Measurements from ENCODE around the gene CIB4. TPM values are rescaled to one million over a fixed set of nuclear protein-coding genes. Genes with fewer than 3 reads are reported as not detected.

CIB4 gene
- total RNA-seq, 1 donor from 2014 or later = not detected

GRCh38 chr2:26654061-26654340, 12.8 kb upstream of the CIB4 start:
- H3K27me3 Mint-ChIP-seq (ENCODE audit: low read depth) = no peaks in the 10 kb centered on the region
- peaks cover 7% of the 10 kb centered on the region for H3K4me1 Mint-ChIP-seq
- TF ChIP-seq CTCF (conservative IDR thresholded peaks at IDR 0.05) = no peak
- no peak overlapping the region for H3K4me3 Mint-ChIP-seq
- DNase-seq (ENCODE audit: low read depth, low spot score) = no peak
- no peaks in the 10 kb centered on the region for H3K9me3 Mint-ChIP-seq
- no peaks in the 10 kb centered on the region for H3K36me3 Mint-ChIP-seq (ENCODE audit: low read depth)
- peak overlapping the region; percentile 27 for H3K27ac Mint-ChIP-seq (ENCODE audit: unreplicated experiment)

- DNase-seq (ENCODE audit: low read depth, low spot score) = no peak
- Mint-ChIP-seq H3K4me3 (no peak overlapping the region), H3K27ac (ENCODE audit: unreplicated experiment) (peak overlapping the region; percentile 28)
Observed at GRCh38 chr2:26653207-26654060, 12.3 kb upstream of the CIB4 start.

GRCh38 chr2:26652361-26653041, 11.3 kb upstream of the CIB4 start:
- Mint-ChIP-seq H3K4me1 (peaks cover 7% of the 10 kb centered on the region), H3K27ac (ENCODE audit: unreplicated experiment) (peak overlapping the region; percentile 3), H3K9me3 (no peaks in the 10 kb centered on the region), H3K27me3 (ENCODE audit: low read depth) (no peaks in the 10 kb centered on the region), H3K36me3 (ENCODE audit: low read depth) (no peaks in the 10 kb centered on the region), H3K4me3 (no peak overlapping the region)
- DNase-seq (ENCODE audit: low read depth, low spot score) = no peak
- no peak for TF ChIP-seq CTCF (conservative IDR thresholded peaks at IDR 0.05)

More at GRCh38 chr2:26653207-26654060, 12.3 kb upstream of the CIB4 start:
- no peak for TF ChIP-seq CTCF (conservative IDR thresholded peaks at IDR 0.05)
- Mint-ChIP-seq H3K36me3 (ENCODE audit: low read depth) (no peaks in the 10 kb centered on the region), H3K9me3 (no peaks in the 10 kb centered on the region), H3K27me3 (ENCODE audit: low read depth) (no peaks in the 10 kb centered on the region), H3K4me1 (peaks cover 7% of the 10 kb centered on the region)

- H3K4me3 Mint-ChIP-seq = no peak overlapping the region
- no peaks in the 10 kb centered on the region for H3K36me3 Mint-ChIP-seq (ENCODE audit: low read depth)
- no peak for DNase-seq (ENCODE audit: low read depth, low spot score)
- H3K4me1 Mint-ChIP-seq = peaks cover 13% of the 10 kb centered on the region
- no peak overlapping the region for H3K27ac Mint-ChIP-seq (ENCODE audit: unreplicated experiment)
- TF ChIP-seq CTCF (conservative IDR thresholded peaks at IDR 0.05) = no peak
- no peaks in the 10 kb centered on the region for H3K27me3 Mint-ChIP-seq (ENCODE audit: low read depth)
- H3K9me3 Mint-ChIP-seq = no peaks in the 10 kb centered on the region
Observed at GRCh38 chr2:26651799-26652198, 10.6 kb upstream of the CIB4 start.

GRCh38 chr2:26651470-26651771, 10.3 kb upstream of the CIB4 start:
- Mint-ChIP-seq H3K27me3 (ENCODE audit: low read depth) (no peaks in the 10 kb centered on the region), H3K9me3 (no peaks in the 10 kb centered on the region), H3K4me1 (peaks cover 17% of the 10 kb centered on the region), H3K27ac (ENCODE audit: unreplicated experiment) (no peak overlapping the region), H3K36me3 (ENCODE audit: low read depth) (no peaks in the 10 kb centered on the region), H3K4me3 (no peak overlapping the region)
- no peak for DNase-seq (ENCODE audit: low read depth, low spot score)
- TF ChIP-seq CTCF (conservative IDR thresholded peaks at IDR 0.05) = no peak

Measured in neural crest cell (in vitro differentiated cells).